ENCODE data around the gene CERK.

CERK gene

DNA sequence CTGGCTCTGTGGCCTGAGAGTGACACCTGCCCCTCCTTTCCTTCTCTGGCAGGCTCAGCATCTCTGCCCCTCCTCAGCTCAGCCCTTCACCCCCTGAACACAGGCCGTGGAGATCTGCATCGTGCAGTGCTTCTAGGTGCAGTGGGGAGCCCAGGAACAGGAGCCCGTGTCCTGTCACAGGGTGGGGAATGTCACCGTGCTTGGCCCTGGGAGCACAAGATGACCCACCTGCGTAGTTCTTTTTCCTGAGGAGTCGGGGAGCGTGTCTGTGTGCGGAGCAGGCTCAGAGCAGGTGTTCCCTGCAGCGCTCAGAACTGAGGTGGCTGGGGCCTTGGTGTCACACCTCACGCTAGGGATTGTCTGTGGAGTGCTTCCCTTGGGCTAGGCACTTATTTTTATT is 35.0 kb upstream of the CERK start:
- DNase-seq, result no peak
- no peak for TF ChIP-seq POLR2A (IDR thresholded peaks at IDR 0.05; ENCODE audit: low read length)
- TF ChIP-seq GATA1 (IDR thresholded peaks at IDR 0.05; ENCODE audit: low read depth, low read length), result no peak

- no peak for TF ChIP-seq POLR2A (IDR thresholded peaks at IDR 0.05; ENCODE audit: low read length)
- TF ChIP-seq GATA1 (IDR thresholded peaks at IDR 0.05; ENCODE audit: low read depth, low read length), result no peak
- no peak for DNase-seq
Observed at GRCh38 chr22:46770726-46771125, 32.7 kb upstream of the CERK start.

DNA sequence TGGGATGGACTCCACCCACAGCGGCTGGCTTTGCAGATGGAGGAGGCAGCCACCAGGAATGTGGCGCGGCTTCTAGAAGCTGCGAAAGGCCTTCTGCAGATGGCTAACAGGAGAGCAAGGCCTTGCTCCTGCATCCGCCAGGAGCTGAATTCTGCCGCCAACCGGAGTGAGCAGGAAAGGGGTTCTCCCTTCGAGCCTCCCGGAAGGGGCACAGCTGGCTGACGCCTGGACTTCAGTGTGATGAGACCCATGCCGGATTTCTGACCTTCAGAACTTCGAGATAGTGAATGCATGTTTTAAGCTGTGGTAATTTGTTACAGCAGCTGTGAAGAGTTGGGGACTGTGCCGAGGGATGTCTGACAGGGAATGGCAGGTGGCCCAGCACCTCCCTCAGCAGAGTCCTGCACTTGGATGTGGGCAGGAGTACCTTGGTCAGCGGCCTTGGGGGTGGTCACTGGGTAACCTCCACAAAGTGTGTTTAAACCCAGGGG is 32.1 kb upstream of the CERK start:
- DNase-seq, result no peak
- TF ChIP-seq GATA1 (IDR thresholded peaks at IDR 0.05; ENCODE audit: low read depth, low read length) (no peak), POLR2A (IDR thresholded peaks at IDR 0.05; ENCODE audit: low read length) (no peak)

DNA sequence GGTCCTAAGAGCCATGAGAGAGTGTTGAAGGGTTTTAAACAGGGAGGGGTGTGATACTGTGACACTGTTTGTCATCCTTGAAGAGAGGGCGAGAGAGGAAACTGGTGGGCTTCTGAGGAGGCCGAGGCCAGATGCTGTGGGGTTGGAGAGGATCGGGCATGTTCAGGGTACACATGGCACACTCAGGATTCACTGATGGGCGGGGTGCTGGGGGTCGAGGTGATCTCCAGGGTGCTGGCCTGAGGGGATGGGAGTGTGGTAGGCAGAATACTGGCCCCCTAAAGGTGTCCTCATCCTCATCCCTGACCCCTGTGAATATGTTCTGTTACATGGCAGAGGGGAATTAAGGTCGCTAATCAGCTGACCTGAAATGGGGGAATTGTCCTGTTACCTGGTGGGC is 31.7 kb upstream of the CERK start:
- DNase-seq, result no peak
- TF ChIP-seq GATA1 (IDR thresholded peaks at IDR 0.05; ENCODE audit: low read depth, low read length) (no peak), POLR2A (IDR thresholded peaks at IDR 0.05; ENCODE audit: low read length) (no peak)

GRCh38 chr22:46769191-46769675 is 31.2 kb upstream of the CERK start:
- DNase-seq, result no peak
- TF ChIP-seq POLR2A (IDR thresholded peaks at IDR 0.05; ENCODE audit: low read length), result no peak
- no peak for TF ChIP-seq GATA1 (IDR thresholded peaks at IDR 0.05; ENCODE audit: low read depth, low read length)

GRCh38 chr22:46767249-46767985 is 29.4 kb upstream of the CERK start:
- DNase-seq, result no peak
- TF ChIP-seq GATA1 (IDR thresholded peaks at IDR 0.05; ENCODE audit: low read depth, low read length) (no peak), POLR2A (IDR thresholded peaks at IDR 0.05; ENCODE audit: low read length) (no peak)

DNA sequence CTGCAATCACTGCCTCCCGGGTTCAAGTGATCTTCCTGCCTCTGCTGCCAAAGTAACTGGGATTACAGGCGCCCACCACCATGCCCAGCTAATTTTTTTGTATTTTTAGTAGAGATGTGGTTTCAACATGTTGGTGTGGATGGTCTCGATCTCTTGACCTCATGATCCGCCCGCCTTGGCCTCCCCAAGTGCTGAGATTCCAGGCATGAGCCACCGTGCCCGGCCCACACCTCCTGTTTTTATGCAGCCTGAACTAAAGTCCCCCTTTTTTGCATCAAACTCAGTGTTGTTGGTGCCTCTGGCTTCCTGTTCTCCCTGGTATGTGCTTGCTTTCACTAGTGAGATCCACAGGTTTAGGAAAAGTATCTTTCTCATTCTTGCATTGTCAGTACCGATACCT is 28.6 kb upstream of the CERK start:
- no peak for DNase-seq
- TF ChIP-seq GATA1 (IDR thresholded peaks at IDR 0.05; ENCODE audit: low read depth, low read length), result no peak
- TF ChIP-seq POLR2A (IDR thresholded peaks at IDR 0.05; ENCODE audit: low read length), result no peak

DNA sequence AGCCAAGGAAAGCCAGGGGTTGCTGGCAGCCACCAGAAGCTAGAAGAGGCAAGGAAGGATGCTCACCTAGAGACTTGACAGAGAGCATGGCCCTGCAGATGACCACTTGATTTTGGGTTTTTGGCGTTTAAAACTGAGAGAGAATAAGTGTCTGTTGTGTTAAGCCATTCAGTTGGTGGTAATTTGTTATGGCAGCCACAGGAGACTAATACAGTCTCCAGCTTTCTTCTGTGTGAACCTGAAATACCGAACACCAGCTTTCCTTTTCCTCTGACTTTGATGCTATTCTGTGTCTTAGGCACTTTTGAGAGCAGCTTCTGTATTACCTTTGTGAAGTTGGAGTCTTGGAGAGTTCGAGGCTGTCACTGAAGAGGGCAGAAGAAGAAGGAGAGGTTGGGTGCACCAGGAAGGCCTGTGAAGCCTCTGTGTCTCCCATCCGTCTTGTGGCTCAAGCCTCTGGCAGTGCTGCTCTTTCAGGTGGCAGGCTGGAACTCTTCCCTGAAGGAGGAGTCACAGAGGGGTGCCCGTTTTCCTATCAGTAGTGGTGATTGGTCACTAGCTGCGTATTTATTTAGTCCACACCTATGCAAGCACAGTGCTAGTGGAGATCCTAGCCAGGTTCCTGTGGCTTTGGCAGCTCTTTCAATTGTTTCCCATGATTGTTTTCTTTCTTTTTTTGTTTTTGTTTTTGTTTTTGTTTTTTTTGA is 26.9 kb upstream of the CERK start:
- no peak for DNase-seq
- TF ChIP-seq POLR2A (IDR thresholded peaks at IDR 0.05; ENCODE audit: low read length) (no peak), GATA1 (IDR thresholded peaks at IDR 0.05; ENCODE audit: low read depth, low read length) (no peak)

- no peak for DNase-seq
- TF ChIP-seq GATA1 (IDR thresholded peaks at IDR 0.05; ENCODE audit: low read depth, low read length), result no peak
- TF ChIP-seq POLR2A (IDR thresholded peaks at IDR 0.05; ENCODE audit: low read length), result no peak
Observed at GRCh38 chr22:46764140-46764680, 26.2 kb upstream of the CERK start.

- peak; percentile 57 to 68 for DNase-seq
Observed at GRCh38 chr22:46763051-46763705, 25.1 kb upstream of the CERK start.

GRCh38 chr22:46762238-46763050 is 24.4 kb upstream of the CERK start, which contains the start of gene TBC1D22A:
TSS of gene TBC1D22A (plus strand) at chr22:46762650. CDS start at chr22:46762787, 137 bp downstream.
- TF ChIP-seq GATA1 (IDR thresholded peaks at IDR 0.05; ENCODE audit: low read depth, low read length), result no peak
- peak; percentile 98 for TF ChIP-seq POLR2A (IDR thresholded peaks at IDR 0.05; ENCODE audit: low read length)
- peak; percentile 95 to 96 for DNase-seq

More at GRCh38 chr22:46763051-46763705, 25.1 kb upstream of the CERK start:
- TF ChIP-seq POLR2A (IDR thresholded peaks at IDR 0.05; ENCODE audit: low read length) (no peak), GATA1 (IDR thresholded peaks at IDR 0.05; ENCODE audit: low read depth, low read length) (no peak)

DNA sequence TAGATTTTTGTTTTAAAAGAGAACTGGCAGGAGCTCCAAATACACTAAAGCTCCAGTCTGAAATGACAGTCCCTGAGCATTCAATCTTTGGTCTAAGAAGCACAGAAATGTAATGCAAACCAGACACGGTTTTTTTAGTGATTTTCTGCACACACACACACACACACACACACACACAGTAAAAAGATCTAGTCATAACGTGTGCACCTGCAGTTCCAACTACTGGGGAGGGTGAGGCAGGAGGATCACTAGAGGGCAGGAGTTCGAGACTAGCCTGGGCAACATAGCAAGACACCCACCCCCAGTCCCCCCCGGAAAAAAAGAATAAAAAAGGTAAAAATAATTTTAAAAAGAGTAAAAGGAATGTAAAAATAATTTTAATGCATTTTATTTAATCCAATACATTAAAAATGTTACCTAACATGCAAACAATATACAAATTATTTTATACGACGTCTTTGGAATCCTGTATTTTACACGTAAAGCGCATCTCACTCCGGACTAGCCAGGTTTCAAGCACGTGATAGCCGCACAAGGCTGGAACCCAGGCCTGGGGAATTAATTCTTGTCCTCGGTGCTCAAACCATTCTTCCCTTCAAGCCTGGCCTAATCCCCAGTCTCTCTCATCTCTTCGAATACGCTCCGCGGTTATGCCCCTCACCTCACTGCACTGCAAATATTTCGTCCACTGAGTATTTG is 23.6 kb upstream of the CERK start:
- peak; percentile 18 to 30 for DNase-seq
- no peak for TF ChIP-seq POLR2A (IDR thresholded peaks at IDR 0.05; ENCODE audit: low read length)
- no peak for TF ChIP-seq GATA1 (IDR thresholded peaks at IDR 0.05; ENCODE audit: low read depth, low read length)
